ENCODE data around the gene TXNDC15.
"Not testable (repeated sequence)": the region's sequence is repeated elsewhere in the genome, so short reads cannot be mapped to it uniquely, and the experiment has no call there.

Gene TXNDC15

DNA sequence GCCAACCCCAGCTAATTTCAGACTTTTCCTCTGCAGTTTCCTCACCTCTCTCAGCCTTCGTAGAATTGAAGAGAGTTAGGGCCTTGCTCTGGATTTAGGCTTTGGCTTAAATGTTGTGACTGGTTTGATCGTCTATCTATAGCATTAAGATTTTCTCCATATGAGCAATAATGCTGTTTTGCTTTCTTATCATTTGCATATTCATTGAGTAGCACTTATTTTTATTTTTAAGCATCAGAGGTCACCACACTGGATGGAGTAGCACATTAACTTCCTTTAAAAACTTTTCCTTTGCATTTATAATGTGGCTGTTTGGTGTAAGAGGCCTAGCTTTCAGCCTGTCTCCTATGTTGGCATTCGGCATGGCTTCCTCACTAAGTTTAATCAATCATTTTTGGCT, 18.1 kb downstream of the TXNDC15 start:
- Mint-ChIP-seq H3K4me1 (peaks cover 8 to 18% of the 10 kb centered on the region in 2 donors), H3K27me3 (no peaks in the 10 kb centered on the region), H3K9me3 (no peaks in the 10 kb centered on the region), H3K4me3 (no peak overlapping the region), H3K27ac (no peak overlapping the region), H3K36me3 (peaks cover 38 to 39% of the 10 kb centered on the region in 2 donors)
- no peak for DNase-seq
- ATAC-seq (replicated peaks) = no peak

- Mint-ChIP-seq H3K4me3 (no peak overlapping the region), H3K4me1 (peaks cover 7 to 18% of the 10 kb centered on the region in 2 donors), H3K36me3 (peaks cover 32% of the 10 kb centered on the region in 2 donors), H3K27ac (no peak overlapping the region), H3K9me3 (no peaks in the 10 kb centered on the region), H3K27me3 (no peaks in the 10 kb centered on the region)
- DNase-seq = no peak
- no peak for ATAC-seq (replicated peaks)
Observed at GRCh38 chr5:134892926-134893325, 18.8 kb downstream of the TXNDC15 start.

DNA sequence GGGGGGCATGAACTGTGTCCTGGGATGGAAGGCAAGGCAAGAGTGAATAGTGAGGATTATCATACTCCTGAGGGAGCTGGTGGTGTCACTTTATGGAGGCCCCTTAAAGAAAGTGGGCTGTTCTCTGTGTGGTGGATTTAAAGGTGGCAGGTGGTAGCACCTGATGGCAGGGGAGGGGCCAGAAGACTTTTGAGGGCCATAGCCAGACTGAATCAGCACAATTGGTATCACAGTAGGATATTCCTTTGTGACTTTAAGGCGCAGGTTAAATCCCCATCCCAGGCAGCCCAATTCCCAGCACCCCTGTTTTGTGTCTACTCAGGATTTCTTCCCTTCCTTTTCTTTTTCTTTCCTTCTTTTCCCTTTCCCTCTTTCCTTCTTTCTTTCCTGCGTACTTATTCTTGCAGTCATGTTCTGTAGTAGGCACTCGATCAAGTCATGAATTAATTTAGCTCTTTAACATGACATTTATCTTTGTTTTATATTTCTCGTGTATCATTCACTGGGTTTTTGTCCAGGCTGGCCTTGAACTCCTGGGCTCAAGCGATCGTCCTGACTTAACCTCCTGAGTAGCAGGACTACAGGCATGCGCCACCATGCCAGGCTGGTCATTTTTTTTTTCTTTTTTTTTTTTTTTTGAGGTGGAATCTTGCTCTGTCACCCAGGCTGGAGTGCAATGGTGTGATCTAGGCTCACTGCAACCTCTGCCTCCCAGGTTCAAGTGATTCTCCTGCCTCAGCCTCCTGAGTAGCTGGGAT, 19.8 kb downstream of the TXNDC15 start:
- ATAC-seq (replicated peaks) (no peak), DNase-seq (no peak)
- Mint-ChIP-seq H3K9me3 (no peaks in the 10 kb centered on the region), H3K4me1 (peaks cover 7 to 18% of the 10 kb centered on the region in 2 donors), H3K27me3 (no peaks in the 10 kb centered on the region), H3K4me3 (no peak overlapping the region), H3K27ac (peak overlapping the region; percentile 37), H3K36me3 (peaks cover 27 to 30% of the 10 kb centered on the region in 2 donors)

DNA sequence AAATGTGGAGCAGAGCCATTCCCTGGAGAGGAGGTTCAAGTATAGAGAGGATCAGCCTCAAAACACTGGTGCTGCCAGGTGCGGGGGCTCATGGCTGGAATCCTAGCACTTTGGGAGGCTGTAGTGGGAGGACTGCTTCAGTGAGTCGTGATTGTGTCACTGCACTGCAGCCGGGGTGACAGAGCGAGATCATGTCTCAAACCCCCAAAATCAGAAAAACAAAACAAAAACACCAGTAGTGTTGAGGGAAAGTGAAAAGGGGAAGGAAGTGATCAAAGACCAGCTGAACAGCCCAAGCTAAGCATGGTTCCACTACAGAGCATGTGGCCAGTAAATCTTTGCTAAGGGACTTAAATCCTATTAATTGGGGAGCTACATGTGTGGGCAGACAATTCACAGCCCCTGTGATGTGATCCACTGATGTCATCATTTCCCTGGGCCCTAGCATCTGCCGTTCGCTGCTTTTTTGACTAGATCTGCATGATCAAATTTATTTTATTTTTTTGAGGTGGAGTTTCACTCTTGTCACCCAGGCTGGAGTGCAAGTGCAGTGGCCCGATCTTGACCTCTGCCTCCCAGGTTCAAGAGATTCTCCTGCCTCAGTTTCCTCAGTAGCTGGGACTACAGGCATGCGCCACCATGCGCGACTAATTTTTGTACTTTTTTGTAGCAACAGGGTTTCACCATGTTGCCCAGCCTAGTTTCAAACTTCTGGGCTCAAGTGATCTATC, 28.1 kb downstream of the TXNDC15 start:
- H3K9me3 Mint-ChIP-seq = no peaks in the 10 kb centered on the region
- H3K4me3 Mint-ChIP-seq = peak overlapping the region; percentile 64 to 74
- H3K27ac Mint-ChIP-seq = peak overlapping the region; percentile 93
- peaks cover 0 to 12% of the 10 kb centered on the region in 2 donors for H3K36me3 Mint-ChIP-seq
- H3K27me3 Mint-ChIP-seq = no peaks in the 10 kb centered on the region
- H3K4me1 Mint-ChIP-seq = peaks cover 11 to 25% of the 10 kb centered on the region in 2 donors
- ATAC-seq (replicated peaks) (peak; percentile 38 to 40), DNase-seq (peak; percentile 40)

DNA sequence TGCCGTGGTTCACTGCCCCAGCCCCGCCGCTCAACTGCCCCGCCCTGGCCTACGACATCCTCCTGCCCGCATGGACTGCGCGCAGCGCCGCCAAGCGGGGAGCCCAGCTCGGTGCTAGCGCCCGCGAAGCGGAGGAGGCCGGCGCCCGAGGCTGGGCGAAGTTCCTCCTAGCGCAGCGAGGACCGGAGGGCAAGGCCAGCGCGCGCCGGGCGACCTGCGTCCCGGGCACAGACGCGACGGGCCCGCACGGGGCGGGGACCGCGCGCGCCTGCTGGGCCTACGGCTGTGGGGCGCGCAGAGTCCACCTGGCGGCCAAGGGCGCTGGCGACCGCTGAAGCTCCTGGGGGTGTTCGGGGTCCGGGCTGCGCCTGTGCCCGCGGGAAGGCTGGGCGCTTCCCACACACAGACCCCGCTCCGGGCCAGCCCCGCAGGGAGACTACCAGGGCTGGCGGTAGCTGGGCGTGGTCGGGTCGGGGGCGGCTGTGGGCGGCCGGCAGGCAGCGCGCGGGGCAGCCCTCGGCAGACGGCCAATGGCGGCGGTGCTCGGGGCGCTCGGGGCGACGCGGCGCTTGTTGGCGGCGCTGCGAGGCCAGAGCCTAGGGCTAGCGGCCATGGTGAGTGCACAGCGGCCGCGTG, 30.6 kb downstream of the TXNDC15 start, which contains the start of gene PCBD2:
Gene PCBD2 (plus strand): TSS at position 522 of the 636 bp plus-strand sequence. CDS start 9 bp downstream, at position 531.
- ATAC-seq (replicated peaks) (peak; percentile 85 to 86), DNase-seq (peak; percentile 96)
- H3K27me3 Mint-ChIP-seq = no peaks in the 10 kb centered on the region
- H3K4me3 Mint-ChIP-seq = peak within 1 kb of the TSS; percentile 95 to 97
- no peaks in the 10 kb centered on the region for H3K9me3 Mint-ChIP-seq
- peaks cover 0 to 12% of the 10 kb centered on the region in 2 donors for H3K36me3 Mint-ChIP-seq
- peak within 1 kb of the TSS; percentile 98 for H3K27ac Mint-ChIP-seq
- peaks cover 11 to 25% of the 10 kb centered on the region in 2 donors for H3K4me1 Mint-ChIP-seq

DNA sequence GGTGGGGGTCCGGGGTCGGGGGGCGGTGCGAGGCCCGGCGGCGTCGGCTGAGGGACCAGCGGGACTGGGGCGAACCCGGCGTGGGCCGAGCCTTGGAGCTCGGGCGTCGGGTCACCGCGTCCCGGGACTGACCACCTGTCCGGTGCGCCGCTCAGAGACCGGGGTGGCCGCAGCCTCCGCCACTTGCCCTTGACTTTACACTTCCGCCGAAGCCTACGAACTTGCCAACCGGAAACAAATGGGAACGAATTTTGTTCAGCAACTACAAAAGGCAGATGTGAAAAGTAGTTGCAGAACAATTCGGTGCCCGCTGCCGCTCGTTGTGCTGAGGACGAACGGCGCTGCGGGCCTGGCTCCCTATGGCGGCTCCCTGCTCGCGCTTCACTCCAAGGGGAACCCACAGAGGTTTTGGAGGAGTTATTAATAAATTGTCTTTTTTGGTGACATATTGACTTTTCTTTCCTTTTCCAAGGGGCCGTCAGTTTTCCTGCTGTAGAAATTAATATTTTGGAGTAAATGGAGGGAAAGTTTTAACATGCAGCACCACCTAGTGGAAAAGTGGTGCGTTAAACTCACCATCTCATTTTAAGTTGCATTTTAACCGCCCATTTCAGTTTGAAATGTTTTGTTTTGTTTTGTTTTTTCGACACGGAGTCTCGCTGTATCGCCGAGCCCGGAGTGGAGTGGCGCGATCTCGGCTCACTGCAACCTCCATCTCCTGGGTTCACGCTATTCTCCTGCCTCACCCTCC, 31.2 kb downstream of the TXNDC15 start:
- ATAC-seq (replicated peaks) = peak; percentile 21 to 33
- no peaks in the 10 kb centered on the region for H3K9me3 Mint-ChIP-seq
- H3K36me3 Mint-ChIP-seq = peaks cover 0 to 12% of the 10 kb centered on the region in 2 donors
- DNase-seq = no peak
- H3K4me3 Mint-ChIP-seq = peak overlapping the region; percentile 95 to 97
- peak overlapping the region; percentile 98 for H3K27ac Mint-ChIP-seq
- peaks cover 11 to 25% of the 10 kb centered on the region in 2 donors for H3K4me1 Mint-ChIP-seq
- no peaks in the 10 kb centered on the region for H3K27me3 Mint-ChIP-seq

- ATAC-seq (replicated peaks) (no peak), DNase-seq (no peak)
- Mint-ChIP-seq H3K27me3 (no peaks in the 10 kb centered on the region), H3K4me3 (peak overlapping the region in 1 of 2 donors; percentile 36), H3K4me1 (peaks cover 10 to 21% of the 10 kb centered on the region in 2 donors), H3K36me3 (peaks cover 6 to 17% of the 10 kb centered on the region in 2 donors), H3K27ac (peak overlapping the region; percentile 51), H3K9me3 (no peaks in the 10 kb centered on the region)
Observed at GRCh38 chr5:134906811-134907210, 32.6 kb downstream of the TXNDC15 start.

- peaks cover 7 to 12% of the 10 kb centered on the region in 2 donors for H3K36me3 Mint-ChIP-seq
- DNase-seq; H3K27me3 Mint-ChIP-seq; H3K27ac Mint-ChIP-seq; H3K4me1 Mint-ChIP-seq; ATAC-seq (replicated peaks); H3K4me3 Mint-ChIP-seq; H3K9me3 Mint-ChIP-seq: not testable (repeated sequence)
Observed at GRCh38 chr5:134910752-134911151, 36.6 kb downstream of the TXNDC15 start.

DNA sequence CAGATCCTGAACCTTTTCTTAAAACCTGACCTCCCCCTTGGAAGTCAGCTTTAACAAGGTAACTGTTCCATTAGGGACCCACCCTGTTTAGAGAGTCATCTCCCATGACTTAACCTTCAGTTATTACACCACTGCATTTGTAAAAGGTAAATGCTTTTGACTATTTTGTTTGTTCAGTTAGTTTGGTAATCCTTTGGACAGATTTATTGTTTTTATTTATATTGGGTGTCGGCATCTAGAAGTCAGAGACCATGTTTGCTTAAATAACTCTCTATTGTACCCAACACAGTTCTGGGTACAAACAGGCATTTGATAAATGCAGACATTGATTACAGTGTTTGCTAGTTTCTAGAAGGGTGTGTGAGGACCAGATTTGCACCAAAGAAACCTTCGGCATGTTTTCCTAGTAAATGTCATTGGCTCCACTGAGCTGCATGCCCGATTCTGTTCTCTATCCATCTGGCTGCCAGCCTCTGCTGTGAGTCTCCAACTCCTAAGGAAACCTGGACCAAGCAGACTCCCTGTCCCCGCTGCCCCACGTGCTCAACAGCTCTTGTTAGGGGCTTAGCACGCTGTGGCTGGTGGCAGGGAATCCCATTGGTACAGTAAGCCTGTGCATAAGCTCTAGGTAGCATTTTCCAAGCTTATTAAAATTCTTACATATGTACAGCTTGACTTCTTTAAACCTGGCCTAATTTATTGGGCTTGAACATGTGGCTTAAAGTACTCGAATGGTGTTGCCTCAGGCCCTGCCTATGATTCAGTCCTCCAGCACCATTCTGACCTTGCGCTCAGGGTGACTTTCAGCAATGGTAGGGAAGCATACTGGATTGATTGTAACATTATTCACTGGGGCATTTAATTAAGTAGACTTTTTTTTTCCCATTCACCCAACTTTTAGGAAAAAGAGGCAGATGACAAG, 37.4 kb downstream of the TXNDC15 start:
- DNase-seq = no peak
- H3K36me3 Mint-ChIP-seq = peaks cover 7 to 15% of the 10 kb centered on the region in 2 donors
- H3K9me3 Mint-ChIP-seq = no peaks in the 10 kb centered on the region
- ATAC-seq (replicated peaks) = no peak
- no peak overlapping the region for H3K4me3 Mint-ChIP-seq
- no peak overlapping the region for H3K27ac Mint-ChIP-seq
- H3K27me3 Mint-ChIP-seq = no peaks in the 10 kb centered on the region
- peaks cover 0 to under 1% of the 10 kb centered on the region in 2 donors for H3K4me1 Mint-ChIP-seq

DNA sequence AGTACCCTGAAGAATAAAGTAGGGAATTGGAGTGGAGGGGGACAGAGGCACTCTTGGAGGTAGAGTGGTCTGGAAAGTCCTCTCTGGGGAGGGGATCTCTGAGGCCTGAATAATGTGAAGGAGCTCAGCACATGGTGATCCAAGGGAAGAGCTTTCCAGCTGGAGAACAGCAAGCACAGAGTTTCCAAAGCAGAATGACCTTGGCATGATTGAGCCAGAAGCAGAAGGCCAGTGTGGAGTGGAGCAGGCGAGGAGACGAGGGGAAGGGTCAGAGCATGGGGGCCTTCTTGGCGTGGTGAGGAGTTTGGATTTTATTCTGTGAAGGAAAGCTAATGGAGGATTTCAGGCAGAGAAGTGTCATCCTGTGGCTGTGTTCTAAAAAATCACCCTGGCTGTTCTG, 39.1 kb downstream of the TXNDC15 start:
- Mint-ChIP-seq H3K27ac (no peak overlapping the region), H3K36me3 (peaks cover 7 to 24% of the 10 kb centered on the region in 2 donors), H3K4me1 (peaks cover 0 to 3% of the 10 kb centered on the region in 2 donors), H3K9me3 (no peaks in the 10 kb centered on the region), H3K4me3 (no peak overlapping the region), H3K27me3 (no peaks in the 10 kb centered on the region)
- DNase-seq (no peak), ATAC-seq (replicated peaks) (no peak)

- Mint-ChIP-seq H3K27me3 (no peaks in the 10 kb centered on the region), H3K4me3 (no peak overlapping the region), H3K4me1 (peaks cover 0 to 3% of the 10 kb centered on the region in 2 donors), H3K9me3 (no peaks in the 10 kb centered on the region), H3K36me3 (peaks cover 7 to 27% of the 10 kb centered on the region in 2 donors), H3K27ac (no peak overlapping the region)
- DNase-seq = no peak
- no peak for ATAC-seq (replicated peaks)
Observed at GRCh38 chr5:134913795-134914194, 39.6 kb downstream of the TXNDC15 start.

- H3K27me3 Mint-ChIP-seq = no peaks in the 10 kb centered on the region
- peaks cover 0 to 4% of the 10 kb centered on the region in 2 donors for H3K4me1 Mint-ChIP-seq
- no peak overlapping the region for H3K4me3 Mint-ChIP-seq
- H3K9me3 Mint-ChIP-seq = no peaks in the 10 kb centered on the region
- H3K27ac Mint-ChIP-seq = no peak overlapping the region
- DNase-seq (no peak), ATAC-seq (replicated peaks) (no peak)
- H3K36me3 Mint-ChIP-seq = peaks cover 10 to 31% of the 10 kb centered on the region in 2 donors
Observed at GRCh38 chr5:134917070-134917815, 43.1 kb downstream of the TXNDC15 start.

All from stimulated activated naive B cell treated with anti-CD40 and anti-IgM and Interleukin-4, amounts not matched to agents 10 μg/mL and 1 μg/mL and 100 μg/mL, for 72 hours (primary cell).